ENCODE data around the gene TPRG1L. TPM values are rescaled to one million over a fixed set of nuclear protein-coding genes. Genes with fewer than 3 reads are reported as not detected.

Gene TPRG1L
- total RNA-seq, 1 experiment from 2014 or later = 24.0 TPM

- no peak overlapping the region for H3K14ac ChIP-seq (ENCODE audit: insufficient read depth, low read length)
- no peak overlapping the region for H3K18ac ChIP-seq (ENCODE audit: insufficient read length, low read depth, low read length)
- DNase-seq = no peak
- H4K91ac ChIP-seq (ENCODE audit: insufficient read length, low read depth, low read length) = no peak overlapping the region
- H2AK5ac ChIP-seq (ENCODE audit: insufficient read length, low read length) = no peak overlapping the region
- no peak overlapping the region for H3T11ph ChIP-seq (ENCODE audit: low read length)
- no peaks in the 10 kb centered on the region for H3K79me1 ChIP-seq (ENCODE audit: insufficient read depth, low read depth, low read length, poor library complexity, severe bottlenecking)
- H3K23me2 ChIP-seq (ENCODE audit: insufficient read length, low read depth, low read length, poor library complexity, severe bottlenecking) = no peaks in the 10 kb centered on the region
- no peak overlapping the region for H2BK15ac ChIP-seq (ENCODE audit: low read depth, low read length)
- H2BK120ac ChIP-seq (ENCODE audit: low read depth, low read length, poor library complexity, severe bottlenecking) = no peak overlapping the region
- H3K27ac ChIP-seq (ENCODE audit: insufficient read length, low read depth, low read length) = no peak overlapping the region
- Mint-ChIP-seq H3K27me3 (ENCODE audit: low read depth) (no peaks in the 10 kb centered on the region), H3K4me3 (0 out of 5 replicates have a peak overlapping the region, but pooled peaks of 1 of the 2 experiments have one; percentile 1), H3K27ac (peak overlapping the region in 2 of 3 experiments; percentile 19 to 63; a peak in 2 of 7 replicates), H3K36me3 (ENCODE audit: insufficient read depth in 1 of 3, low read depth in 3 of 3) (peaks cover 3 to 7% (median 5%) of the 10 kb centered on the region in 3 experiments; a peak in 4 of 7 replicates), H3K9me3 (peaks cover 2 to 4% of the 10 kb centered on the region in 2 experiments; a peak in 2 of 5 replicates), H3K4me1 (peaks cover 0 to 22% of the 10 kb centered on the region in 2 experiments; a peak in 2 of 4 replicates)
- no peak overlapping the region for H4K5ac ChIP-seq (ENCODE audit: insufficient read length, low read depth, low read length)
- no peaks in the 10 kb centered on the region for H3K79me2 ChIP-seq (ENCODE audit: insufficient read depth, low read length)
- no CpG with 5 or more reads among the region's 24 CpGs for WGBS (ENCODE audit: extremely low coverage, insufficient read length, low lambda C conversion rate)
- no peak overlapping the region for H2AFZ ChIP-seq (ENCODE audit: low read length)
- no peak overlapping the region for H2BK5ac ChIP-seq (ENCODE audit: insufficient read length, low read length)
- no peak overlapping the region for H3K56ac ChIP-seq (ENCODE audit: insufficient read length, low read depth, low read length)
- H3K9ac ChIP-seq (ENCODE audit: extremely low read depth, insufficient read length, low read length) = no peak overlapping the region
- H3K27me3 ChIP-seq (ENCODE audit: insufficient read depth, low read length) = no peaks in the 10 kb centered on the region
- no peak overlapping the region for H2BK20ac ChIP-seq (ENCODE audit: low read depth, low read length, poor library complexity, severe bottlenecking)
- no peak overlapping the region for H3K4me2 ChIP-seq (ENCODE audit: insufficient read depth, insufficient read length, low read length)
- H3K23ac ChIP-seq (ENCODE audit: insufficient read length, low read depth, low read length) = no peak overlapping the region
- H2BK12ac ChIP-seq (ENCODE audit: insufficient read length, low read depth, low read length) = no peak overlapping the region
- H4K20me1 ChIP-seq (ENCODE audit: control insufficient read depth, insufficient read depth, insufficient read length) = no peaks in the 10 kb centered on the region
- TF ChIP-seq CTCF (conservative IDR thresholded peaks at IDR 0.05) = no peak
- no peaks in the 10 kb centered on the region for H3K4me1 ChIP-seq (ENCODE audit: insufficient read depth, low read length)
- peaks cover 6% of the 10 kb centered on the region for H3K9me3 ChIP-seq (ENCODE audit: control insufficient read depth, low read depth, low read length)
- no peak overlapping the region for H4K8ac ChIP-seq (replicated peaks; ENCODE audit: insufficient read length, low read depth, low read length)
- H3K4ac ChIP-seq (ENCODE audit: low read depth, low read length) = no peak overlapping the region
Observed at GRCh38 chr1:3586986-3587759, 37.6 kb upstream of the TPRG1L start.

All from H9 (cell line).